IPS-18a (cell line): ENCODE measurements around the gene GOPC.
"Not testable (repeated sequence)": the region's sequence is repeated elsewhere in the genome, so short reads cannot be mapped to it uniquely, and the experiment has no call there.

Experiments used
- H3K27ac ChIP-seq: one replicate; pipeline ENCODE4 v1.5.1; 2013; ENCODE audit warnings: low read length
- H3K27me3 ChIP-seq: one replicate; pipeline ENCODE4 v1.6.1; 2013; ENCODE audit warnings: mild to moderate bottlenecking, low read length; ENCODE audit not compliant: control insufficient read depth, insufficient read depth
- H3K36me3 ChIP-seq: one replicate; pipeline ENCODE4 v1.6.1; 2013; ENCODE audit warnings: low read depth, low read length; ENCODE audit not compliant: control insufficient read depth
- H3K4me1 ChIP-seq: one replicate; pipeline ENCODE4 v1.6.1; 2013; ENCODE audit warnings: low read depth, low read length; ENCODE audit not compliant: control insufficient read depth
- H3K4me3 ChIP-seq: one replicate; pipeline ENCODE4 v1.5.1; 2013; ENCODE audit warnings: low read length
- H3K9ac ChIP-seq: one replicate; pipeline ENCODE4 v1.6.1; 2013; ENCODE audit warnings: mild to moderate bottlenecking, low read length, moderate library complexity
- H3K9me3 ChIP-seq: one replicate; pipeline ENCODE4 v1.6.1; 2013; ENCODE audit warnings: low read depth, low read length; ENCODE audit not compliant: control insufficient read depth

Gene GOPC

GRCh38 chr6:117530467-117531242 lies 71.7 kb downstream of the GOPC start:
- H3K36me3 ChIP-seq = no peaks in the 10 kb centered on the region
- no peak overlapping the region for H3K4me3 ChIP-seq
- no peak overlapping the region for H3K9ac ChIP-seq
- no peaks in the 10 kb centered on the region for H3K27me3 ChIP-seq
- H3K27ac ChIP-seq = no peak overlapping the region
- no peaks in the 10 kb centered on the region for H3K9me3 ChIP-seq
- H3K4me1 ChIP-seq = peaks cover under 1% of the 10 kb centered on the region

DNA sequence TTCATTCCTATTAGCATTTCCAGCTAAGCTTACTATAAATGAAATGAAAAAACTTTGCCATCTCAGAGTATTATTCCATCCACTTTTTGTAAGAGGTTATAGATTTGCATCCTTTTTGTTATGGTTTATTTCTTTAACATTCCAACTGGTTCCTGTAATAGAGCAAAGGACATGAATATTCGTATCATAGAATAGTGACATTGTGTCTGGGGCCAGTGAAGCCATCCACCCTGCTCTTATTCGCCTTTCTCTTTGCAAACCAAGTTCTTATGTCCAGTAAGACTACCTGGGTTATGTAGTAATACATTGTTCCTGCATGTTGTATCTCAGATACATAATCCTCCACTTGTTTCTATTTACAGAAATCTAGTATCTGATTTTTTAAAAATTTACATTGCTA lies 76.7 kb downstream of the GOPC start:
- H3K4me1 ChIP-seq = peaks cover 3% of the 10 kb centered on the region
- no peaks in the 10 kb centered on the region for H3K36me3 ChIP-seq
- H3K9me3 ChIP-seq = no peaks in the 10 kb centered on the region
- H3K27me3 ChIP-seq = no peaks in the 10 kb centered on the region
- H3K9ac ChIP-seq = no peak overlapping the region
- no peak overlapping the region for H3K4me3 ChIP-seq
- no peak overlapping the region for H3K27ac ChIP-seq

GRCh38 chr6:117521791-117522502 lies 80.4 kb downstream of the GOPC start:
- Histone ChIP-seq H3K36me3 (no peaks in the 10 kb centered on the region), H3K4me1 (peaks cover 3% of the 10 kb centered on the region), H3K27me3 (no peaks in the 10 kb centered on the region), H3K4me3 (no peak overlapping the region), H3K9me3 (no peaks in the 10 kb centered on the region), H3K9ac (no peak overlapping the region), H3K27ac (no peak overlapping the region)

GRCh38 chr6:117520603-117521395 lies 81.5 kb downstream of the GOPC start:
- Histone ChIP-seq H3K36me3 (no peaks in the 10 kb centered on the region), H3K27me3 (no peaks in the 10 kb centered on the region)

GRCh38 chr6:117518870-117519269 lies 83.4 kb downstream of the GOPC start:
- Histone ChIP-seq H3K9ac (no peak overlapping the region), H3K4me3 (no peak overlapping the region), H3K27ac (no peak overlapping the region), H3K4me1 (no peaks in the 10 kb centered on the region), H3K9me3 (no peaks in the 10 kb centered on the region), H3K36me3 (no peaks in the 10 kb centered on the region), H3K27me3 (no peaks in the 10 kb centered on the region)

More at GRCh38 chr6:117520603-117521395, 81.5 kb downstream of the GOPC start:
- no peak overlapping the region for H3K4me3 ChIP-seq
- no peaks in the 10 kb centered on the region for H3K9me3 ChIP-seq
- no peak overlapping the region for H3K9ac ChIP-seq
- H3K4me1 ChIP-seq = peaks cover 3% of the 10 kb centered on the region
- no peak overlapping the region for H3K27ac ChIP-seq

- not testable (repeated sequence) for H3K9me3 ChIP-seq, H3K9ac ChIP-seq
These were observed 84.3 kb downstream of the GOPC start for GRCh38 chr6:117517995-117518394.

DNA sequence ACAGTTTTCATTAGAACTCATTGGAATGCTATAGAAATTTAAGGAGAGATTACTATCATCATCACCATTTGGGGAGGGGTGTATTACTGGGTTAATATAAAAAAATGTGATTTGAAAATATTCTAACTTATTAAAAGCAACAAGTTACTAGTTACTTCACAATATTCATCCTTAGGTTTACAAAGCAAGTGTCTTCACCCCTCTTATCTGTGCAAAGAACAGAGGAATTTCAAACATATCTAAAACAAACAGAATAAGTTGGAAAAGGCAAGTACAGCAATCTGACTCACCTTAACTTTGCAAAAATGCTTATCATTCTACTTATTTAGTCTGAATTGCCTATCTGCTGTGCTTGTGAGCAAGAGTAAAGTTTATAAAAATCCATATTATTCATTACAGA lies 87.0 kb downstream of the GOPC start:
- H3K27me3 ChIP-seq = no peaks in the 10 kb centered on the region
- no peaks in the 10 kb centered on the region for H3K36me3 ChIP-seq
- H3K9me3 ChIP-seq = no peaks in the 10 kb centered on the region
- no peaks in the 10 kb centered on the region for H3K4me1 ChIP-seq
- no peak overlapping the region for H3K9ac ChIP-seq
- H3K27ac ChIP-seq = no peak overlapping the region
- no peak overlapping the region for H3K4me3 ChIP-seq

More at GRCh38 chr6:117517995-117518394, 84.3 kb downstream of the GOPC start:
- not testable (repeated sequence) for H3K27me3 ChIP-seq, H3K36me3 ChIP-seq, H3K27ac ChIP-seq, H3K4me1 ChIP-seq, H3K4me3 ChIP-seq

DNA sequence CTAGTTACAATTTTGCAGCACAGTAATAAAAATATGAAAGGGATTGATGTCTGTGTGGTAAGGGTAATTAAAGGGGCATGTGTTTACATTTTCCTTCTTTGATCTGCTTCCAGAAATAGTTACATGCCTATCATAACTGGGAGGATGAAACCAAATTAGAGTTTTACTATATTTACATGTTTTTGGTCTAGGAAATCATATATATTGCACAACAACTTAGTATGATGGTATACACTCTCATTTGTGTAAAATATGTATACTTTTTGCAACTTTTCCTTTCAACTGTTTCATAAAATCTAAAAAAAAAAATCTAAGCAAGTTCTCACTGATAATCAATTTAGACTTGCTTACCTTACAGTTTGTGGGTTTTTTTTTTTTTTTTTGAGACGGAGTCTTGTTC lies 87.7 kb downstream of the GOPC start:
- Histone ChIP-seq H3K4me1 (no peaks in the 10 kb centered on the region), H3K9me3 (no peaks in the 10 kb centered on the region), H3K36me3 (no peaks in the 10 kb centered on the region), H3K27ac (no peak overlapping the region), H3K9ac (no peak overlapping the region), H3K27me3 (no peaks in the 10 kb centered on the region), H3K4me3 (no peak overlapping the region)

- Histone ChIP-seq H3K4me3 (no peak overlapping the region), H3K27ac (no peak overlapping the region), H3K9me3 (no peaks in the 10 kb centered on the region), H3K36me3 (no peaks in the 10 kb centered on the region), H3K4me1 (no peaks in the 10 kb centered on the region), H3K27me3 (no peaks in the 10 kb centered on the region), H3K9ac (no peak overlapping the region)
These were observed 88.4 kb downstream of the GOPC start for GRCh38 chr6:117513778-117514365.

GRCh38 chr6:117512987-117513573 lies 89.2 kb downstream of the GOPC start:
- H3K4me3 ChIP-seq = no peak overlapping the region

More at GRCh38 chr6:117512987-117513573, 89.2 kb downstream of the GOPC start:
- Histone ChIP-seq H3K9ac (no peak overlapping the region), H3K36me3 (no peaks in the 10 kb centered on the region), H3K9me3 (no peaks in the 10 kb centered on the region), H3K27me3 (no peaks in the 10 kb centered on the region), H3K4me1 (no peaks in the 10 kb centered on the region), H3K27ac (no peak overlapping the region)
